Measurements from ENCODE around the gene IPO13.

IPO13 gene

GRCh38 chr1:43946236-43947060 is at the start of gene IPO13:
Gene IPO13, plus strand, starts transcription at chr1:43946950. Its CDS starts 651 bp downstream, at chr1:43947601.
- DNase-seq = peak; percentile 97

- no peak for DNase-seq
Measured at GRCh38 chr1:43898981-43899380, 47.8 kb upstream of the IPO13 start.

GRCh38 chr1:43900386-43900785 is 46.4 kb upstream of the IPO13 start:
- DNase-seq = no peak

GRCh38 chr1:43901196-43901961 is 45.4 kb upstream of the IPO13 start:
- DNase-seq = no peak

- no peak for DNase-seq
Measured at GRCh38 chr1:43902058-43902831, 44.5 kb upstream of the IPO13 start.

GRCh38 chr1:43904660-43905551 is 41.8 kb upstream of the IPO13 start:
- no peak for DNase-seq

- no peak for DNase-seq
Measured at GRCh38 chr1:43908226-43908625, 38.5 kb upstream of the IPO13 start.

- no peak for DNase-seq
Measured at GRCh38 chr1:43908858-43909257, 37.9 kb upstream of the IPO13 start.

GRCh38 chr1:43910343-43910742 is 36.4 kb upstream of the IPO13 start:
- no peak for DNase-seq

GRCh38 chr1:43912607-43913006 is 34.1 kb upstream of the IPO13 start:
- DNase-seq = no peak

GRCh38 chr1:43913051-43913501 is 33.7 kb upstream of the IPO13 start:
- DNase-seq = no peak

GRCh38 chr1:43913666-43914360 is 32.9 kb upstream of the IPO13 start:
- no peak for DNase-seq

GRCh38 chr1:43914576-43915525 is 31.9 kb upstream of the IPO13 start:
- DNase-seq = no peak

- no peak for DNase-seq
Measured at GRCh38 chr1:43919906-43920305, 26.8 kb upstream of the IPO13 start.

GRCh38 chr1:43921022-43921421 is 25.7 kb upstream of the IPO13 start:
- DNase-seq = no peak

GRCh38 chr1:43924516-43924915 is 22.2 kb upstream of the IPO13 start:
- DNase-seq = no peak

GRCh38 chr1:43925846-43926245 is 20.9 kb upstream of the IPO13 start:
- no peak for DNase-seq

GRCh38 chr1:43930168-43930948 is 16.4 kb upstream of the IPO13 start:
- DNase-seq = no peak

GRCh38 chr1:43930949-43931275 is 15.8 kb upstream of the IPO13 start:
- no peak for DNase-seq

Measured in NCI-H1092 treated with DMSO at 0.1 percent for 48 hours (cell line).